ENCODE results near the gene AATK. TPM values are rescaled to one million over a fixed set of nuclear protein-coding genes. Genes with fewer than 3 reads are reported as not detected.

Gene AATK
- total and polyA plus RNA-seq, 9 of the 15 experiments (the other 6 are each of a cell fraction or from before 2014, with no cell fraction given), result 0.11 to 0.55 (median 0.38) TPM; not detected in 5

DNA sequence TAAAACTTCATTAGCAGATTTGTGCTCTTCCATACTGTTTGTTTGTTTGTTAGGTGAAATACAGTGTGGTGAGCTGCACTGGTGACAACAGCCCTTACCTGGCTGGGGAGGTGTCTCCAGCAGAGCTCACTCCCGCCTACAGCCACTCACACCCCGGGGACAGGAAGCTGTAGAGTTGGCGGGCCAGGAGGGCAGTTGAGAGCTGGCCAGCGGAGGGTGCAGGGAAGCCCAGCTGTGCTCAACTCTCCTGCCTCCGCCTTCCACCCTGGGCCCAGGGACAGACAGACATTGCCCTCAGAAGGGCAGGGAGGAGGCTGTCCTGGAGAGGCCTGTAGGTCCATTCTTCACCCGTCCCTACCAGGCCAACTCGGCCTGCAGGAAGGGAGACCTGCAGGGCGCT lies 49.3 kb downstream of the AATK start:
- in situ Hi-C loops (cut with MboI), result no loop called here
- ChIA-PET CTCF (ENCODE audit: low intra/inter-chr PET ratio) (no interaction called here), POLR2A (interaction anchor here (0.9 to 1.9 kb wide), 5 partner anchors 9 to 685 kb away, joined by 3 to 4 read pairs (median 3); partner anchors contain the start of gene BAIAP2)

More for the DNA sequence above, 49.3 kb downstream of the AATK start:
- no peaks in the 10 kb centered on the region for H3K27me3 ChIP-seq (ENCODE audit: control insufficient read depth in 2 of 2, insufficient read depth in 2 of 2, low read length in 2 of 2)
- H3K79me2 ChIP-seq (ENCODE audit: control insufficient read depth, insufficient read depth, low read length), result no peaks in the 10 kb centered on the region
- H3K9me3 ChIP-seq (replicated peaks; ENCODE audit: control insufficient read depth, insufficient read depth, low read depth, low read length), result no peaks in the 10 kb centered on the region
- FAIRE-seq (no peak), ATAC-seq (no peak), DNase-seq (ENCODE audit: extremely low read depth in 1 of 4, low spot score in 3 of 4) (no peak)
- H3K9me1 ChIP-seq (ENCODE audit: control insufficient read depth, insufficient read depth, low read length), result peaks cover 2% of the 10 kb centered on the region
- TF ChIP-seq ESRRB (CRISPR knock-in tag; IDR thresholded peaks at IDR 0.05; ENCODE audit: borderline replicate concordance) (no peak), ARID2 (IDR thresholded peaks at IDR 0.05) (no peak), NELFE (IDR thresholded peaks at IDR 0.05; ENCODE audit: insufficient read depth, insufficient read length) (no peak), TOE1 (IDR thresholded peaks at IDR 0.05; ENCODE audit: borderline replicate concordance) (no peak), TOE1 (CRISPR knock-in tag; IDR thresholded peaks at IDR 0.05; ENCODE audit: borderline replicate concordance, low read depth) (no peak), SP1 (CRISPR knock-in tag; IDR thresholded peaks at IDR 0.05) (no peak), ZNF696 (CRISPR knock-in tag; conservative IDR thresholded peaks at IDR 0.05) (no peak), NCOA6 (IDR thresholded peaks at IDR 0.05) (no peak), ZNF511 (CRISPR knock-in tag; IDR thresholded peaks at IDR 0.05) (no peak), NFIC (IDR thresholded peaks at IDR 0.05) (no peak), SRSF1 (IDR thresholded peaks at IDR 0.05; ENCODE audit: low read depth, low read length) (no peak)
- H3K9ac ChIP-seq (ENCODE audit: insufficient read depth in 1 of 2, low read depth in 2 of 2, low read length in 2 of 2), result peak overlapping the region in 1 of 2 experiments; percentile 83; a peak in 2 of 4 replicates
- WGBS (ENCODE audit: insufficient coverage, low coverage, missing lambda C conversion rate), result 78% methylated on average over 7 of the region's 8 CpGs
- intact Hi-C loops (cut with micrococcal nuclease), result no loop called here
- peaks cover 0 to 77% of the 10 kb centered on the region in 2 experiments; a peak in 4 of 5 replicates for H3K4me1 ChIP-seq (replicated peaks in 1 of 2; ENCODE audit: control insufficient read depth in 2 of 2, insufficient read depth in 2 of 2, low read length in 2 of 2)
- no peak overlapping the region for H3K4me2 ChIP-seq (ENCODE audit: insufficient read depth, low read length)
- H3K36me3 ChIP-seq (ENCODE audit: control insufficient read depth, insufficient read depth, low read length), result peaks cover 3% of the 10 kb centered on the region; the same call in 1 of the 3 replicates
- H4K20me1 ChIP-seq (replicated peaks; ENCODE audit: control insufficient read depth, insufficient read depth, low read length), result 0 out of 2 replicates have a peak, but pooled peaks cover 10% of the 10 kb centered on the region
- H2AFZ ChIP-seq (ENCODE audit: low read depth, low read length), result no peak overlapping the region
- no TSS peak for BruUV-seq (replicated peaks)
- no peak overlapping the region for H3K27ac ChIP-seq (ENCODE audit: extremely low read depth, low read depth, low read length)
- H3K4me3 ChIP-seq, result no peak overlapping the region
